Measurements from ENCODE around the gene C22orf15. TPM values are rescaled to one million over a fixed set of nuclear protein-coding genes. Genes with fewer than 3 reads are reported as not detected.

Gene C22orf15
- total RNA-seq, 2 experiments from 2014 or later = 0.86 to 1.7 TPM

GRCh38 chr22:23791738-23792645 lies 29.2 kb downstream of the C22orf15 start:
- no peak for TF ChIP-seq CTCF (conservative IDR thresholded peaks at IDR 0.05; ENCODE audit: low read length)
- no peak for TF ChIP-seq EZH2phosphoT487 (IDR thresholded peaks at IDR 0.05; ENCODE audit: borderline replicate concordance, low read depth, low read length)
- Histone ChIP-seq H3K9me3 (ENCODE audit: low read length) (no peaks in the 10 kb centered on the region), H3K79me2 (ENCODE audit: insufficient read depth, low read depth, low read length) (peaks cover 52% of the 10 kb centered on the region), H3K27ac (ENCODE audit: low read depth, low read length, poor library complexity, severe bottlenecking) (no peak overlapping the region), H3K9me2 (ENCODE audit: insufficient read depth, low read length) (no peaks in the 10 kb centered on the region), H3K4me2 (ENCODE audit: low read length) (no peak overlapping the region), H4K20me1 (ENCODE audit: insufficient read depth, low read length) (peaks cover 22% of the 10 kb centered on the region), H3K36me3 (ENCODE audit: insufficient read depth, low read length) (peaks cover 90% of the 10 kb centered on the region), H2AFZ (ENCODE audit: low read length) (no peak overlapping the region), H3K4me1 (ENCODE audit: insufficient read depth, low read length, poor library complexity, severe bottlenecking) (peaks cover 30% of the 10 kb centered on the region), H3K4me3 (ENCODE audit: low read depth, low read length, poor library complexity, severe bottlenecking) (no peak overlapping the region)
- DNase-seq (ENCODE audit: low spot score) = no peak
- intact Hi-C loops (cut with micrococcal nuclease; ENCODE audit: unreplicated experiment) = no loop called here
- no TSS peak for BruUV-seq (replicated peaks)
- POLR2A ChIA-PET = interaction anchor here (0.6 kb wide), 1 partner anchor 55 kb away, joined by 3 read pairs; no protein-coding TSS in a partner anchor
- CTCF ChIA-PET (ENCODE audit: unreplicated experiment) = interaction anchor here (0.5 kb wide), 1 partner anchor 7 kb away, joined by 3 read pairs; no protein-coding TSS in a partner anchor

GRCh38 chr22:23793326-23793725 lies 30.5 kb downstream of the C22orf15 start:
- POLR2A ChIA-PET = interaction anchor here (0.9 kb wide), 1 partner anchor 605 kb away, joined by 3 read pairs; no protein-coding TSS in a partner anchor
- CTCF ChIA-PET (ENCODE audit: unreplicated experiment) = no interaction called here
- Histone ChIP-seq H3K27ac (ENCODE audit: low read depth, low read length, poor library complexity, severe bottlenecking) (no peak overlapping the region), H3K36me3 (ENCODE audit: insufficient read depth, low read length) (peaks cover 95% of the 10 kb centered on the region), H4K20me1 (ENCODE audit: insufficient read depth, low read length) (peaks cover 13% of the 10 kb centered on the region; the same call in 1 of the 2 replicates), H3K9me3 (ENCODE audit: low read length) (0 out of 2 replicates have a peak, but pooled peaks cover under 1% of the 10 kb centered on the region), H3K9me2 (ENCODE audit: insufficient read depth, low read length) (no peaks in the 10 kb centered on the region), H3K4me2 (ENCODE audit: low read length) (no peak overlapping the region), H3K4me3 (ENCODE audit: low read depth, low read length, poor library complexity, severe bottlenecking) (no peak overlapping the region), H2AFZ (ENCODE audit: low read length) (no peak overlapping the region), H3K4me1 (ENCODE audit: insufficient read depth, low read length, poor library complexity, severe bottlenecking) (peaks cover 30% of the 10 kb centered on the region), H3K79me2 (ENCODE audit: insufficient read depth, low read depth, low read length) (peaks cover 48% of the 10 kb centered on the region)
- TF ChIP-seq CTCF (conservative IDR thresholded peaks at IDR 0.05; ENCODE audit: low read length) = no peak
- TF ChIP-seq EZH2phosphoT487 (IDR thresholded peaks at IDR 0.05; ENCODE audit: borderline replicate concordance, low read depth, low read length) = no peak
- DNase-seq (ENCODE audit: low spot score) = no peak
- intact Hi-C loops (cut with micrococcal nuclease; ENCODE audit: unreplicated experiment) = no loop called here
- BruUV-seq (replicated peaks) = no TSS peak

GRCh38 chr22:23796461-23796860 lies 33.7 kb downstream of the C22orf15 start:
- Histone ChIP-seq H3K27ac (ENCODE audit: low read depth, low read length, poor library complexity, severe bottlenecking) (no peak overlapping the region), H4K20me1 (ENCODE audit: insufficient read depth, low read length) (no peaks in the 10 kb centered on the region), H3K4me1 (ENCODE audit: insufficient read depth, low read length, poor library complexity, severe bottlenecking) (peaks cover 39% of the 10 kb centered on the region), H3K9me2 (ENCODE audit: insufficient read depth, low read length) (no peaks in the 10 kb centered on the region), H3K79me2 (ENCODE audit: insufficient read depth, low read depth, low read length) (peaks cover 20% of the 10 kb centered on the region), H2AFZ (ENCODE audit: low read length) (no peak overlapping the region), H3K36me3 (ENCODE audit: insufficient read depth, low read length) (peaks cover 80% of the 10 kb centered on the region), H3K4me2 (ENCODE audit: low read length) (no peak overlapping the region), H3K9me3 (ENCODE audit: low read length) (0 out of 2 replicates have a peak, but pooled peaks cover 3% of the 10 kb centered on the region), H3K4me3 (ENCODE audit: low read depth, low read length, poor library complexity, severe bottlenecking) (no peak overlapping the region)
- DNase-seq (ENCODE audit: low spot score) = no peak
- no TSS peak for BruUV-seq (replicated peaks)
- no peak for TF ChIP-seq CTCF (conservative IDR thresholded peaks at IDR 0.05; ENCODE audit: low read length)
- no peak for TF ChIP-seq EZH2phosphoT487 (IDR thresholded peaks at IDR 0.05; ENCODE audit: borderline replicate concordance, low read depth, low read length)
- intact Hi-C loops (cut with micrococcal nuclease; ENCODE audit: unreplicated experiment) = no loop called here
- ChIA-PET POLR2A (no interaction called here), CTCF (ENCODE audit: unreplicated experiment) (no interaction called here)
